Stimulated activated CD4-positive, alpha-beta T cell treated with anti-CD3 and anti-CD28 coated beads, Interleukin-12 subunit alpha, Interleukin-12 subunit beta, amount 100 ng/mL, for 24 hours (primary cell): ENCODE measurements around the gene IRAK2.
A peak's percentile ranks its signal among the peaks of the same experiment; 100 is the strongest.
"Not testable (repeated sequence)": the region's sequence is repeated elsewhere in the genome, so short reads cannot be mapped to it uniquely, and the experiment has no call there.

Experiments used
- DNase-seq, 2 experiments: peaks; one replicate each; pipeline ENCODE4 v3.0.0-alpha.2; 2020; ENCODE audit warnings: low read depth in 2 of 2

Gene IRAK2

DNA sequence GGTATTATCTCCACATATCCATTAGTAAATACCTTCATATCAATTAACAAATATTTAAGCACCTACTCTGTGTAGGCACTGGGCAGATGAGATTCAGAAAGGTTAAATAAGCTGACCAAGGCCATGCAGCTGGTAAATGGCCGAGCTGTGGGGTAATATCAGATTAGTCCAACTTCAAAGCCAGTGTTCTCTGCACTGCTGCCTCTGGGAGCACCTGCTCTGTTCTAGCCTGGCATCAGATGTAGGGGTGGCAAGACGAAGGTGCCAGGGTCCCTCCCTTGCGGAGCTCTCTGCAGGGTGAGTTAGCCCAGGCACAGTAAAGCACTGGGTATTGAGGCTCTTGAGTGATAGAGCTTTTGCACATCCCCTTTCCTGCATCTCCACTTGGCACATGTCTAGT lies 89.0 kb downstream of the IRAK2 start:
- no peak for DNase-seq

DNA sequence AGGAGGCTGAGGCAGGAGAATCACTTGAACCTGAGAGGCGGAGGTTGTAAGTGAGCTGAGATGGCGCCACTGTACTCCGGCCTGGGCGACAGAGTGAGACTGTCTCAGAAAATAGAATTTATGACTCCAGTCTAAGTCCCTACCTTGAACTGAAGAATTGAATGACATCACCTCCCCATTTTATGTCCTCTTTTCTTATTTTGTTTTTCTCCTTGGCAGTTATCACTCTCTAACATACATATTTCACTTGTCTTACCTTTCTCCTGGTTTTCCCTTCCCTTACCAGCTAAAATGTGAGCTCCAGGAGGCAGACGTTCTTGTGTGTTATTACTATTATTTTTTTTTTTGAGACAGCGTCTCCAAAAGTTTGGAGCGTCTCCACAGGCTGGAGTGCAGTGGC lies 91.1 kb downstream of the IRAK2 start:
- no peak for DNase-seq

DNA sequence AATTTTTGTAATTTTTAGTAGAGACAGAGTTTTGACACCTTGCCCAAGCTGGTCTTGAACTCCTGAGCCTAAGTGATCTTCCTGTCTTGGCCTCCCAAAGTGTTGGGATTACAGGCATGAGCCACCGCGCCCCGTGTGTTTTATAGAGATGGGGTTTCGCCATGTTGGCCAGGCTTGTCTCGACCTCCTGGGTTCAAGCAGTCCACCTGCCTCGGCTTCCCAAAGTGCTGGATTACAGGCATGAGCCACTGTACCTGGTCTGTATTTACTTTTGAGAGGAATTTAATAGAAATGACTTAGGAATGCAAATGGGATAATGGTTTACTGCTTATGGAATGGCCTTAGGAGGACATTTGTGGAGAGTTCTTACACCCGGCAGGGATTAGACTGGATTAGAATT lies 94.3 kb downstream of the IRAK2 start:
- DNase-seq: no peak

DNA sequence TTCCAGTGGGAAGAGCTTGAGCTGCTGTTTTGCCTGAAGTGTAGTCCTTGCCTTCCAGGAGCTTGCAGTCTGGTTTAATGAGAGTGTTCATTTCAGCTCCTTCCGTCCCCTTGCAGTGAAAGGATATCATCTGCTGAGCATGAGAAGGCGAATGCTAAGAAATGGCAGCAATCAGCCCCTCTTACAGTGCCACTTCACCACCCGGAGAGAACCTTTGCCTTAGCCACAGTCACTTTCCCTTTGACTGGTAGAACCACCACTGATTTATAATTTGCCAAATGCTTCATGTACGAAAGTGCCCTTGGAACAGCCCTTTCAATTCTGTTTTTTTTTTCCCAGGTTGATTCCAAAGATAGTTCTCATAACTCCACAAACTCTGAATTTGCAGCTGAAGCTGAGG lies 95.1 kb downstream of the IRAK2 start:
- no peak for DNase-seq

DNA sequence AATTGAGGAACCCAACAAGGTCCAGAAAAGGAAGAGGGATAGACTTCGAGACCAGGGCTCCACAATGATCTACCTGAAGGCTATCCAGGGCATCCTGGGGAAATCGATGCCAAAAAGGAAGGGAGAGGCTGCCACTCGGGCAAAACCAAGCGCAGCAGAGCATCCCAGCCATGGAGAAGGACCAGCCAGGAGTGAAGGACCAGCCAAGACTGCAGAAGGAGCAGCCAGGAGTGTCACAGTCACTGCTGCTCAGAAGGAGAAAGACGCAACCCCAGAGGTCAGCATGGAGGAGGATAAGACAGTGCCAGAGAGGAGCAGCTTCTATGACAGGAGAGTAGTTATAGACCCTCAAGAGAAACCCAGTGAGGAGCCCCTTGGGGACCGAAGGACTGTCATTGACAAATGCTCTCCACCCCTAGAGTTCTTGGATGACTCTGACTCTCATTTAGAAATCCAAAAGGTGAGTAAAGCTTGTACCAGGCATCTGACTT lies 95.5 kb downstream of the IRAK2 start:
- DNase-seq: no peak

DNA sequence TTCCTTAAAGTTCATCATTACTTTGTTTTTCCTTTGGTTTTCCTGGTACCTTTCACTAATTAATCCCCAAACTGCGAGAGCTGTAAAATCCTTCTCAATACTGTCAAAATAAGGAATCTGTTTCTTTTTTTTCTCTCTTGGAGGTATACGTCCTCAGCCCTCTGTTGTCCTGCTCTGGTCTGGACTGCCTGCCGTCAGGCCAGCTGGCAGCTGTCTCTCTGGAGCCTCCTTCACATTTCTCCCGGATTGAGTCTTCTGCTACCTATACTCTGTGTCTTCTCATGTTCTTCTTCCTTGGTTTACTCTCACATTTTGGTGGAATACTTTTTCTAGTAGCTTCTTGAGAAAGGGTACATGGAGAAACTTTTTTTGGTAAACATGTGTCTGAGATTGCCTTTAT lies 97.3 kb downstream of the IRAK2 start:
- no peak for DNase-seq

DNA sequence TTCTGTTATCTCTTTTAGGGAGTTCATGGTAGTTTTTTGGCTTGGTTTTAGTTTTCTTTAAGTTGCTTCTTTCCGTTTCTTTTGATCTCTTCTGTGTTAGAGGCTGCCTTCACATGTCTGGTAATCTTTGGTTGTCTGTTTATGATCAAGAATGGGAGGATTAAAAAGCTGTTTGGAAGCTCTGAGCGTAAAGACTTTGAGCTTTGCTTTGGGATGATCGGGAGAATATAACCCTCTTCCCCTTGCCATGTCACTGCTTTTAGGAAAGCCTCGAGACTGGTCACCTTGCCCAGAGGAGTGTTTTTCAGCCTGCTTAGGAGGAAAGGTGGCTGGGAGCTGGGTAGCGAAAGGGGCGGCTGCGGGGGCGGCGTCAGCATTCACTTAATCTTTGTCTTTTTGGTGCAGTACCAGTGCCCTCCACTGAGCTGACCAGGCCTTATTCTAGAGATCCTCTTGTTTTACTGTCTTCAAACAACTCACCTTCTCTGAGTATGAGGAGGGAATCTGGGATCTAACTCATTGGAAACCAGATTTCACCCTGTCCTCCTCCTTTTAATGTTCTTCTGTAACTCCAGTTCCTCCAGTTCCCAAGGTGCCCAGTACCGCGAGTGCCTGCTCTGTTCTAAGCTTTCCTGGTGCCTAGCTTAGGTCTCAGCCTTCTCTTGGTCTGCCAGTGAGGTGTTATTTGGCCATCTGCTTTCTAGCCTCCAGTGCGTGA lies 99.1 kb downstream of the IRAK2 start:
- DNase-seq: peak; percentile 29 to 61

DNA sequence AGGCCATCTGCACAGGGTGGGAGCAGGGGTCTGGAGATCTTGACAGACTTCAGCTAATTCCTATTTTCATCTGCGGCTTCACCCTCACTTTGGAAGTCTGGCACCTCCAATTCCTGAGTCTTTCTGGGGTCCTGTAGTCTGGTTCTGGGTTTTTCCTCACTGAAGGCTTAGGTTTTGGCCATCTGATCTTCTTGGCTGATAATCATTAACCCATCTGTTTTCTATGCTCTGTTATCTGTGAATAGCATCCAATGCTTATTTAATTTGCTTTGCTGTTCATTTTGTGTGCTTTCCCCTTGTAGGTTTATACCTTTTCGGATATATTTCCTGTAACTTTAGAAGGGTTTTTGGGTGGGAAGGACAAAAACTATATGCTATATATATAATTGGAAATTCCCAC lies 101.1 kb downstream of the IRAK2 start:
- no peak for DNase-seq

DNA sequence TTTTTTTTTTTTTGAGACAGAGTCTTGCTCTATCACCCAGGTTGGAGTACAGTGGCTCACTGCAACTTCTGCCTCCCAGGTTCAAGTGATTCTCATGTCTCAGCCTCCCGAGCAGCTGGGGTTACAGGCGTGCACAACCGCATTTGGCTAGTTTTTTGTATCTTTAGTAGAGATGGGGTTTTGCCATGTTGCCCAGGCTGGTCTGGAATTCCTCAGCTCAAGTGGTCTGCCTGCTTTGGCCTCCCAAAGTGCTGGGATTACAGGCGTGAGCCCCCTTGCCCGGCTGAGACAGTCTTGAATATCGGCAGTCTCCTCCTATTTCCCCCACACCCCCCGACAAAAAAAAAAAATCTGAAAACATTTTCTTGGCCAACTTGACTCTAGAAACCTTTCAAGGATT lies 102.2 kb downstream of the IRAK2 start:
- not testable (repeated sequence) for DNase-seq

DNA sequence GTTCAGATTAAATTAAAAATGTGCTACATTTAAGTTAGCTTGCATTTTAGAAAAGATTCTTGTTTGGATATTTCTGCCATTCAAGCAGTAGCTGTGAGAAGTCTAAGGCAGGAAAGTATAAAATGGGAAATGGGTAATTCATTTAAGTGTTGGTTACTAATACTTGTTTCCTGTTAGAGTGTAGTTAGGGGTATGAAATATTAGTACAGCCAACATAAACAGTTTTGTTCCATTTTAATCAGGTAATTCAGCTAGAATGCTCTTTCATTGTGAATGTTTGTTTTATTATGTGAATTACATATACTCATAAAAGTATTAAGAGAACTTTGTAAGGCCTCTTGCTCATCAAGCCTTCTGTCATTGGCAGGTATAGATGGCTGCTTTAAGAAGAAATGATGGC lies 103.4 kb downstream of the IRAK2 start:
- no peak for DNase-seq

DNA sequence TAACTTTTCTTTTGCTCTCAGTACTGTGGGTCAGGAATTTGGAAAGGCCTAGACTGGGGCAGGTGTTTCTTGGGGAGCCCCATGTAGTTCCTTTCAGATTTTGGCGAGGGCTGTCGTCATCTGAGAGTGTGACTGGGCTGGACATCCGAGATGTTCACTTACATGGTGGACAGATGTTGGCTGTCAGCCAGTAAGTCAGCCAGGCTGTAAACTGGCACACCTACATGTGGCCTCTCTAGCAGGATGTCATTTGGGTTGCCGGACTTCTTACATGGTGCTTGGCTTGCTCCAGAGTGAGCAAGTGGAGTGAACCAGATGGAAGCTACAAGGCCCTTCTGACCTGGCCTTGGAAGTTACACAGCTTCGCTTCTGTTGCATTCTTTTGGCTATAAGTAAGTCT lies 104.2 kb downstream of the IRAK2 start:
- no peak for DNase-seq

DNA sequence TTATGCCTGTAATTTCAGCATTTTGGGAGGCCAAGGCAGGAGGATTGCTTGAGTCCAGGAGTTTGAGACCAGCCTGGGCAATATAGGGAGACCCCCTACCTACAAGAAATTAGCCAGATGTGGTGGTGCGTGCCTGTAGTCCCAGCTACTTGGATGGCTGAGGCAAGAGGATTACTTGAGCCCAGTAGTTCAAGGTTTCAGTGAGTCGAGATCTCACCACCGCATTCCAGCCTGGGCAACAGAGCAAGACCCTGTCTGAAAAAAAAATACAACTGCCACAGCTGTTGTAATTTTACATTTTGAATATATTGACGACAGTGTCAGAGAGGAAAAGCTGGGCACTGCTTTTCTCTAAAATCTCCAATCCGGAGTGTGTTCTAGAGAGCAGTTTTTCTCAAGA lies 104.7 kb downstream of the IRAK2 start:
- DNase-seq: no peak

DNA sequence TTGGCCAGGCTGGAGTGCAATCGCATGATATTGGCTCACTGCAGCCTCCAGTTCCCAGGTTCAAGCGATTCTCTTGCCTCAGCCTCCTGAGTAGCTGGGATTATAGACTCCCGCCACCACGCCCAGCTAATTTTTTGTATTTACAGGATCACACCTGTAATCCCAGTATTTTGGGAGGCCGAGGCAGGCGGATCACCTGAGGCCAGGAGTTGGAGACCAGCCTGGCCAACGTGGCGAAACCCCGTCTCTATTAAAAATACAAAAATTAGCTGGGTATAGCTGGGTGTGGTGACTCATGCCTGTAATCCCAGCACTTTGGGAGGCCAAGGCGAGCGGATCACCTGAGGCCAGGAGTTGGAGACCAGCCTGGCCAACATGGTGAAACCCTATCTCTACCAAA lies 107.8 kb downstream of the IRAK2 start:
- not testable (repeated sequence) for DNase-seq

DNA sequence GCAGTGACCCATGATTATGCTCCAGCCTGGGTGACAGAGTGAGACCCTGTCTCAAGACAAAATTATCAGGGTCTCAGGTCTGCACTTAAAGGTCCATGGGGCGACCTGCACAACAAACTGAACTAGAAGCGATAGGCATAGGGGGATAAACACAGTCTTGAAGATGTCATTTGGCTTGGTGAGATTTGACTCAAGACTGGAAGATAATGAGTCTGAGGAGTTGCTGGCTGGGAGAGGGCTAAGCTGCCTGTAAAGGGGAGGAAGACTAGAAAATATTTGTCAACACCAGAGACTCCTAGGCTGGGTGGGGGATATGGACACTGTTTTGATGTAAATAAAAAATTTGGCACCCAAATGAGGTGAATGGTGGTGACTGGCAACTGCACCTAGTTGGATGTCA lies 108.3 kb downstream of the IRAK2 start:
- DNase-seq: no peak

DNA sequence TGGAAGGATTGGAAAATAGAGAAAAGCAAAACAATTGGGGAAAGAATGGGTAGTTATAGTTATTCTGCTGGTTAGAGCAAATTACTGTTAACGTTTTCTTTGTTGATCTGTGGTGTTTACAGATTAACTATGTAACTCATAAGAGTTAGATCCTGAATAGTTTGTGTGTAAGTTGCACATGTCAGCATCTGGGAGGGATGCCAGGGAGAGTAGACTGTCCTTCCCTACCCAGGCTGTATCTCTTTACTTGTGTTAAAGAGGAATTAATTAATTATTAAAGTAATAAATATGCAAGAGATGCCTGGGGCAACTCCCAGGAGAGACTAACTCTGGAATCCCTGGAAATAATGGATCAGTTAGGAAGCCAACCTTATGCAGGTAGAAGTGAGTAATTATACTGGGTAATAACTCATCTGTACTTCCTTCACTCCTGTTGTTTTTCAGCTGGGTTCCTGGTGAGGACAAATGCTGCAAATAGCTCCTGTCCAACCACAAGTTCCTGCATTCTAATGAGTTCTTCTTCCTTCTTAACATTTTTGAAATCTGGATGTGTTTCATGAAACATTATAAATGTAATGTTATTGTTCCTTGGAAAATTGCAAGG lies 109.1 kb downstream of the IRAK2 start:
- no peak for DNase-seq

DNA sequence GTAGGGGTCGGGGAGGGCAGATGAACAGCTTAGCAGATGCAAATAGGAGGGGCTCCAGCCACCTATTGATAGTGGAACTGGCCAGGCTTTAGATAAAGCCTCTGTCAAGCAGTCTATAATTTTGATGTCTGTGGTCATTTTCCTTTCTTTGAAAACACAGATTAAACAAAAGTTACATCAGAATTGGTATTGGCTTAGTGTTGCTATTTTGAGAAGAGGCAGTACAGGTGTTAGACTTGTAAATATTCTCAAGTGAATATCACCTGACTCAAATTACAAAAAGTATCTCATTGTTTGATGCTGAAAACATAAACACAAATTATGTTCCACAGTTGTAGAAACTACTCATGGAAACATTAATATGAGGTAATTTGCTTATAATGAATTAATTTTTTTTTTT lies 109.9 kb downstream of the IRAK2 start:
- DNase-seq: no peak

DNA sequence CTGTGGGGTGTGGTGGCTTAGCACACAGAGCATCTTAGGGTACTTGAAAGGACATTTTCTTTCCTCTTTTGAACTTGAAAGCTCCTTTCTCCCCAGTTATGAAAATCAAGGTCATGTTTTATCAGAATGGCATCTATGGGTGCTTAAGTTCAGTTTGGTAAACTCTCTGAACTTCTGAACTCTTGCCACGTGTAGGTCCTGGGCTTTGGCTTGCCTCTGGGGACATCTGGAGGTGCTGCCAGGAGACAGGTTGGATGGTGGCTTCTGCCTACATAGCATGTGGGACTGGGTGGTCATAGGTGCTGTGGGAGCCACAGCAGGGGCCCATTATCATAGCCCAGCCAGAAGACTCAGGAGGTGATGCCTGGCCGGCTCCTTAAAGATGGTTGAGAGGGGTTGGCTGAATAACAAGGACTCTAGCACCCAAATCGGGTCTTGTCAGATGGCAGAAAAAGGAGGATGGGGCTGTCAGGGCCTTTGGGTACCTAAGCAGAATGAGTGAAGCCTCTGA lies 112.5 kb downstream of the IRAK2 start:
- no peak for DNase-seq

DNA sequence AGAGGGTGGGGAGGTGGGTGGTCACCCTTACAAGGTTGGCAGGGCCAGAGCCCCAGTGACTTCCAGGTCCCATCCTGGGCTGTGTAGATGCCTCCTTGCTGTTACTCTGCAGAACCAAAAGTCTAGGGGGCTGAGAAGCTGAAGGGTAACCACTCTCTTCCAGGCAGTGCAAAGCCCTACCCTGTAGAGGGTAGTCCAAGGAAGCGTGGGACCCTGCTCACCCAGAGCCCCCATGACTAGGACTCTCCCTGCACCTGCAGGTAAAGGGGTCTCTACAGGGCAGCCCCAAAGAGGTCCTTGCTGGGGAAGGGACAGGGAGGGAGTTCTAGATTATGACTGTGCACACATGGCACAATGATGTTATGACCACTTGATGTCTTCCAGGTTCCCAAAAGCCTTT lies 113.8 kb downstream of the IRAK2 start:
- no peak for DNase-seq

DNA sequence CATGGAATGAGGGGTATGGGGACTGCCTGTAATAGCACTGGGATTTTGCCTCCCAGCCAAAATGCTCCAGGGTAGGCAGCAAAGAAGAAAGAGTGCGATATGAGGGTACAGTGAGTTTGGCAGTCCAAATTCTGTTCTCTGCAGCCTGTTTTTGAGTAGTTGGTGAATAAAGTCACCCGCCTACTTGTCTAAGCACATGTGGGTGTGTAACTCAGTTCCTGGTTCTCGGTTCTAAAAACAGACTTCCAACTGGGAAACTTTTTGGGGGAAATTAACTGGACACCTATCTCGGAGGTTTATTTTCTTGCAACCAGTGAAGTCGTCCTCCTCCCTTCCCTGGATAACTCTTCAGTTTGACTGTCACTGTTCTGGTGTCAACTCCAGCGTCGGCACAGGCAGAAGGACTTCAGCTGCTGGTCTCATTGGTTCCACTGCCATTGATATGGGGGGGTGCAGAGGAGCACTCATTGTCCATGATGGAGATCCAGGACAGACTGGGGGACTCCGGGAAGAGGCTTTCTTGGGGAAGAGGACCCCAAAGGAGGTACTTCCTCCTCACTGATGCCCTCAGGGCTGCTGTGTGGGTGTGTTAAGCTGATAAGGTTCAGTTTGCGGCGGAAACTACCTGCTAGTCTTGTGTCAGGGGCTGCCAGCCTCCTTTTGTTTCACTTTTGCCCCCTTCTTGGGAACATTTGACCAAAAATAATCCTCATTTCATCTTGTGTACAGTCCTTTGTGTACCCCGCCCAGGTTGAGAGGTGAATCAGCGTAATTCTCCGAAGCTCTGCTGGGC lies 114.9 kb downstream of the IRAK2 start:
- DNase-seq: no peak

DNA sequence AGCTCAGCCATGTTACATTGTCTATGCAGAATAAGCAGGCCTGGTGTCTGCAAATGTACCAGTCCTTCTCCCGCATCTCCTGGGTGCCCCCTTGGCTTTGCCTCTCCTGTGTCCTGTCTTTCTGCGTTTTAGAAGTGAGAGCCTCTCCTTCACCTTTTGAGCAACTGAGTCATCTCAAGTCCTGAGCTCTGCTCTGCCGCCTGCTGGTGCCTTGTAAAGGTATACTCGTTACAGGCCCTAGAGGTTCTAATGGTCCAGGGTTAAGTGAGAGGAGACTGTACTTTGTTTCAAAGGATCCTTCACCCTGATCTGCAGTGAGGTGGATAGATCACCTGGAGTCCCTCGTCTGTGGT lies 115.4 kb downstream of the IRAK2 start:
- DNase-seq: no peak

DNA sequence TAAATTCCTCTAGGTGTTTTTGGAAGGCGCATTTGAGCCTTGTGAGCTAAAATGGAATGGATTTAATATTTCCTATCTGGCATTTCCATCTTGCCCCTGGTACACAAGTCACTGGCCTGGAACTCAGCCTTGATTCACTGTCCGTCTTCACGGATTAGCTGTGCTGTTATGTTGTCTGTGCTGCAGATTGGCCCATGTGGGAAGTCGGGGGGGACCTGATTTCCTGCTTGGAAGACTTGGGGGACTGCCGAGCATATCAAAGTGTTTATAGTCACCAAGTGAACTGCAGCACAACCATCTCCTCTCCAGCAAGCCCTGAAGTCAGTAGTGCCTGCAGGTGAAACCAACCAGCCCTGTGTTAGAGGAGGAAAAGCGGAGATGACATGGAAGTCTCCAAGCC lies 115.9 kb downstream of the IRAK2 start:
- no peak for DNase-seq

DNA sequence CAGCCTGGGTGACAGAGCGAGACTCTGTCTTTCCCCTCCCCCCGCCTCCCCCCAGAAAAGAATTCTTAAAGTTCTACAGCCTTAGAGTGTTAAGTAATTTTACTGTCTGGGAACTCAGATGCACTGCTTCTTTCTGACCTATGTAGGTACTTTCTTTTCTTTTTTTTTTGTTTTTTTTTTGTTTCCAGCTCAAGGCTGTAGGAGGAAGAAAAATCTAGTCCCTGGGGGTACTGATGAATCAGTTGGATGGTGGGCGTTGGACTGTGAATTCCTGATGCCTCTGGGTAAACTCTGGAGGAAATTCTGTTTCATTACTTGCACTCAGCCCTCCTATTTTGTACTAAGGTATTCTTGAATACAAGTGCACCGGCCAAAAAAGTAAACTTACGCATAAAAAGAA lies 117.2 kb downstream of the IRAK2 start:
- DNase-seq: no peak

DNA sequence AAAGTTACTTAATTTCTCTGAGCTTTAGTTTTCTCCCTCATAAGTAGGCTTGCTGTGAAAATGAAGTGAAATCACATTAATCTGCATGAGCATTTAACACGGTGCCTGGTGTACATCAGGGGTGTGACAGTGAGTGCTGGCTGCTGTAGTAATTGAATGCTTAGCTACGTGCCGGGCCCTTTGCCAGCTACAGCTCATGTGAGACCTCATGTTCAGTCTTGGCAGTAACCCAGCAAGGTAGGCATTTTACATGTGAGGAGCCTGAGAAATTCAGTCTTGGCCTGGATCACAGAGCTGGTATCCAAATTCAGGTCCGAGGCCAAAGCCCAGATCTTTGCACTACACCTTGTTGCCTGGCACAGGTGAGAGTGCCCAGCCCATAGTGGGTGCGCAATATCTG lies 118.9 kb downstream of the IRAK2 start:
- no peak for DNase-seq
